HG03442 (cell line): Measurements from ENCODE around the gene GPX3.

Source experiments
- ATAC-seq: cut with Tn5 transposase; IDR thresholded peaks from one replicate; pipeline ENCODE4 v1.9.1; 2021; ENCODE audit warnings: mild to moderate bottlenecking, moderate library complexity; ENCODE audit not compliant: unreplicated experiment

GPX3 gene

GRCh38 chr5:151008906-151009305, 11.5 kb upstream of the GPX3 start:
- no peak for ATAC-seq

- ATAC-seq: no peak
These were observed 7.5 kb upstream of the GPX3 start for GRCh38 chr5:151012862-151013261.

GRCh38 chr5:151014680-151015343, 5.6 kb upstream of the GPX3 start:
- no peak for ATAC-seq

- no peak for ATAC-seq
These were observed 4.3 kb upstream of the GPX3 start for GRCh38 chr5:151015974-151016587.

- no peak for ATAC-seq
These were observed 3.7 kb upstream of the GPX3 start for GRCh38 chr5:151016700-151017099.

GRCh38 chr5:151017897-151018296, 2.5 kb upstream of the GPX3 start:
- ATAC-seq: no peak

GRCh38 chr5:151018846-151019245, 1.5 kb upstream of the GPX3 start:
- ATAC-seq: no peak

- no peak for ATAC-seq
These were observed 1.1 kb upstream of the GPX3 start for GRCh38 chr5:151019331-151019730.

GRCh38 chr5:151021746-151022145, 1.4 kb downstream of the GPX3 start:
- no peak for ATAC-seq

- no peak for ATAC-seq
These were observed 2.2 kb downstream of the GPX3 start for GRCh38 chr5:151022511-151023018.

GRCh38 chr5:151023047-151023615, 2.7 kb downstream of the GPX3 start:
- ATAC-seq: no peak

- ATAC-seq: no peak
These were observed 3.3 kb downstream of the GPX3 start for GRCh38 chr5:151023651-151024050.

GRCh38 chr5:151024440-151025249, 4.3 kb downstream of the GPX3 start:
- no peak for ATAC-seq

- no peak for ATAC-seq
These were observed 4.8 kb downstream of the GPX3 start for GRCh38 chr5:151025250-151025606.

- ATAC-seq: no peak
These were observed 5.7 kb downstream of the GPX3 start for GRCh38 chr5:151026088-151026487.

- ATAC-seq: no peak
These were observed 6.3 kb downstream of the GPX3 start for GRCh38 chr5:151026679-151027078.

- no peak for ATAC-seq
These were observed 7.6 kb downstream of the GPX3 start for GRCh38 chr5:151027961-151028479.

- ATAC-seq: no peak
These were observed 8.3 kb downstream of the GPX3 start for GRCh38 chr5:151028717-151029116.

GRCh38 chr5:151029179-151030055, 9.0 kb downstream of the GPX3 start:
- ATAC-seq: no peak

- no peak for ATAC-seq
These were observed 9.6 kb downstream of the GPX3 start for GRCh38 chr5:151030056-151030336.

- no peak for ATAC-seq
These were observed 10.0 kb downstream of the GPX3 start for GRCh38 chr5:151030379-151030778.
